ENCODE results near the gene RBM23. TPM values are rescaled to one million over a fixed set of nuclear protein-coding genes. Genes with fewer than 3 reads are reported as not detected.

Gene RBM23
- total RNA-seq, 3 donors from 2014 or later (not counting 1 experiment from before 2014, with no cell fraction given): 86.4 to 120 (median 108) TPM

GRCh38 chr14:22870811-22871223, 48.1 kb downstream of the RBM23 start:
- peak overlapping the region; percentile 85 for H3K4me3 ChIP-seq (ENCODE audit: low read length)
- peak overlapping the region; percentile 93 for H3K4me3 Mint-ChIP-seq
- DNase-seq (no peak), ATAC-seq (peak; percentile 15 to 57 (median 25))
- peaks cover 17% of the 10 kb centered on the region for H3K4me1 ChIP-seq (ENCODE audit: control insufficient read depth, insufficient read depth, low read length)
- H3K27me3 ChIP-seq (ENCODE audit: control insufficient read depth, insufficient read depth, low read length): no peaks in the 10 kb centered on the region
- no CpG with 5 or more reads among the region's 1 CpG for WGBS (ENCODE audit: insufficient coverage)
- H3K9me3 Mint-ChIP-seq: no peaks in the 10 kb centered on the region
- intact Hi-C loops (cut with micrococcal nuclease): loop anchor here (2.0 to 5.0 kb wide), 4 partner anchors 16 to 309 kb away; partner anchors contain the start of genes DAD1 and OXA1L
- peaks cover 0 to 8% of the 10 kb centered on the region in 2 donors for H3K27me3 Mint-ChIP-seq (ENCODE audit: low read depth in 2 of 2)
- no peaks in the 10 kb centered on the region for H3K36me3 Mint-ChIP-seq
- peak overlapping the region; percentile 93 for H3K27ac ChIP-seq (ENCODE audit: low read length)
- no peaks in the 10 kb centered on the region for H3K9me3 ChIP-seq (ENCODE audit: control insufficient read depth, insufficient read depth, low read length)
- H3K36me3 ChIP-seq (ENCODE audit: control insufficient read depth, insufficient read depth, low read length): peaks cover 20% of the 10 kb centered on the region
- H3K27ac Mint-ChIP-seq: peak overlapping the region; percentile 95 to 96
- no peak for TF ChIP-seq CTCF (IDR thresholded peaks at IDR 0.05)
- H3K4me1 Mint-ChIP-seq: peaks cover 28 to 32% of the 10 kb centered on the region in 2 donors

- no peak for DNase-seq
- no peak overlapping the region for H3K27ac Mint-ChIP-seq
- Histone ChIP-seq H3K36me3 (ENCODE audit: control insufficient read depth, insufficient read depth, low read length) (no peaks in the 10 kb centered on the region), H3K4me1 (ENCODE audit: control insufficient read depth, insufficient read depth, low read length) (peaks cover 7% of the 10 kb centered on the region), H3K4me3 (ENCODE audit: low read length) (no peak overlapping the region), H3K9me3 (ENCODE audit: control insufficient read depth, insufficient read depth, low read length) (no peaks in the 10 kb centered on the region), H3K27me3 (ENCODE audit: control insufficient read depth, insufficient read depth, low read length) (peaks cover 2% of the 10 kb centered on the region), H3K27ac (ENCODE audit: low read length) (no peak overlapping the region)
- TF ChIP-seq CTCF (IDR thresholded peaks at IDR 0.05): no peak
- peaks cover 9 to 11% of the 10 kb centered on the region in 2 donors for H3K4me1 Mint-ChIP-seq
- 95% methylated on average over 5 of the region's 5 CpGs for WGBS (ENCODE audit: insufficient coverage)
- no peak for ATAC-seq
- no peaks in the 10 kb centered on the region for H3K9me3 Mint-ChIP-seq
- H3K4me3 Mint-ChIP-seq: no peak overlapping the region
- peaks cover 12 to 18% of the 10 kb centered on the region in 2 donors for H3K27me3 Mint-ChIP-seq (ENCODE audit: low read depth in 2 of 2)
- H3K36me3 Mint-ChIP-seq: no peaks in the 10 kb centered on the region
- intact Hi-C loops (cut with micrococcal nuclease): no loop called here
Measured at GRCh38 chr14:22866874-22867273, 52.1 kb downstream of the RBM23 start.

- Mint-ChIP-seq H3K27me3 (ENCODE audit: low read depth in 2 of 2) (peaks cover 22 to 27% of the 10 kb centered on the region in 2 donors), H3K4me3 (no peak overlapping the region), H3K27ac (no peak overlapping the region), H3K9me3 (no peaks in the 10 kb centered on the region), H3K4me1 (peaks cover 2 to 3% of the 10 kb centered on the region in 2 donors), H3K36me3 (no peaks in the 10 kb centered on the region)
- peaks cover 7% of the 10 kb centered on the region for H3K4me1 ChIP-seq (ENCODE audit: control insufficient read depth, insufficient read depth, low read length)
- no peaks in the 10 kb centered on the region for H3K36me3 ChIP-seq (ENCODE audit: control insufficient read depth, insufficient read depth, low read length)
- H3K27ac ChIP-seq (ENCODE audit: low read length): no peak overlapping the region
- intact Hi-C loops (cut with micrococcal nuclease): no loop called here
- no peaks in the 10 kb centered on the region for H3K9me3 ChIP-seq (ENCODE audit: control insufficient read depth, insufficient read depth, low read length)
- DNase-seq (peak in 1 of 2 donors; percentile 37), ATAC-seq (no peak)
- no peak for TF ChIP-seq CTCF (IDR thresholded peaks at IDR 0.05)
- H3K4me3 ChIP-seq (ENCODE audit: low read length): no peak overlapping the region
- 94% methylated on average over 5 of the region's 6 CpGs for WGBS (ENCODE audit: insufficient coverage)
- peaks cover 5% of the 10 kb centered on the region for H3K27me3 ChIP-seq (ENCODE audit: control insufficient read depth, insufficient read depth, low read length)
Measured at GRCh38 chr14:22865424-22866405, 53.2 kb downstream of the RBM23 start.

Measured in natural killer cell (primary cell).